ENCODE data around the gene ELOB.

ELOB gene

GRCh38 chr16:2813771-2814221 lies 36.7 kb upstream of the ELOB start:
- TF ChIP-seq CTCF (IDR thresholded peaks at IDR 0.05; ENCODE audit: low read depth, low read length): no peak
- no peak for DNase-seq
- H3K36me3 ChIP-seq: no peaks in the 10 kb centered on the region

GRCh38 chr16:2811703-2812471 lies 34.8 kb upstream of the ELOB start:
- no peaks in the 10 kb centered on the region for H3K9me3 ChIP-seq (ENCODE audit: severe bottlenecking)
- no peak overlapping the region for H3K27ac ChIP-seq
- no peak overlapping the region for H3K4me3 ChIP-seq (ENCODE audit: low read depth, low read length)
- peak; percentile 66 for DNase-seq
- TF ChIP-seq CTCF (IDR thresholded peaks at IDR 0.05; ENCODE audit: low read depth, low read length): no peak
- no peaks in the 10 kb centered on the region for H3K36me3 ChIP-seq
- H3K27me3 ChIP-seq (ENCODE audit: insufficient read depth, low read depth, severe bottlenecking): no peaks in the 10 kb centered on the region

More at GRCh38 chr16:2813771-2814221, 36.7 kb upstream of the ELOB start:
- H3K27ac ChIP-seq: no peak overlapping the region
- no peaks in the 10 kb centered on the region for H3K9me3 ChIP-seq (ENCODE audit: severe bottlenecking)
- H3K27me3 ChIP-seq (ENCODE audit: insufficient read depth, low read depth, severe bottlenecking): no peaks in the 10 kb centered on the region
- no peak overlapping the region for H3K4me3 ChIP-seq (ENCODE audit: low read depth, low read length)

- no peak for TF ChIP-seq CTCF (IDR thresholded peaks at IDR 0.05; ENCODE audit: low read depth, low read length)
- no peak overlapping the region for H3K4me3 ChIP-seq (ENCODE audit: low read depth, low read length)
Observed at GRCh38 chr16:2810651-2811050, 33.6 kb upstream of the ELOB start.

GRCh38 chr16:2809149-2809760 lies 32.2 kb upstream of the ELOB start:
- no peak overlapping the region for H3K27ac ChIP-seq
- no peaks in the 10 kb centered on the region for H3K27me3 ChIP-seq (ENCODE audit: insufficient read depth, low read depth, severe bottlenecking)
- TF ChIP-seq CTCF (IDR thresholded peaks at IDR 0.05; ENCODE audit: low read depth, low read length): no peak
- no peak overlapping the region for H3K4me3 ChIP-seq (ENCODE audit: low read depth, low read length)
- no peaks in the 10 kb centered on the region for H3K36me3 ChIP-seq
- no peak for DNase-seq
- H3K9me3 ChIP-seq (ENCODE audit: severe bottlenecking): no peaks in the 10 kb centered on the region

More at GRCh38 chr16:2810651-2811050, 33.6 kb upstream of the ELOB start:
- H3K27me3 ChIP-seq (ENCODE audit: insufficient read depth, low read depth, severe bottlenecking): no peaks in the 10 kb centered on the region
- no peaks in the 10 kb centered on the region for H3K9me3 ChIP-seq (ENCODE audit: severe bottlenecking)
- no peaks in the 10 kb centered on the region for H3K36me3 ChIP-seq
- no peak overlapping the region for H3K27ac ChIP-seq
- DNase-seq: peak; percentile 2

GRCh38 chr16:2808181-2808580 lies 31.1 kb upstream of the ELOB start:
- Histone ChIP-seq H3K4me3 (ENCODE audit: low read depth, low read length) (no peak overlapping the region), H3K36me3 (no peaks in the 10 kb centered on the region), H3K27me3 (ENCODE audit: insufficient read depth, low read depth, severe bottlenecking) (no peaks in the 10 kb centered on the region), H3K27ac (no peak overlapping the region), H3K9me3 (ENCODE audit: severe bottlenecking) (peaks cover under 1% of the 10 kb centered on the region)
- no peak for TF ChIP-seq CTCF (IDR thresholded peaks at IDR 0.05; ENCODE audit: low read depth, low read length)
- DNase-seq: no peak
